H1 (cell line): ENCODE data around the gene TBC1D22A. TPM values are rescaled to one million over a fixed set of nuclear protein-coding genes. Genes with fewer than 3 reads are reported as not detected.

Source experiments
- ATF3 ChIP-seq: IDR thresholded peaks from 2 replicates; pipeline ENCODE4 v1.6.1; 2011; ENCODE audit warnings: low read depth, mild to moderate bottlenecking, low read length; ENCODE audit not compliant: insufficient read depth
- BACH1 ChIP-seq: IDR thresholded peaks from 2 replicates; pipeline ENCODE4 v1.6.1; 2012; ENCODE audit warnings: low read length, improper control_type of control experiment
- CBX5 ChIP-seq: fragments of 300-800, 300-1000 bp; sonication (generic); IDR thresholded peaks from 2 replicates; pipeline ENCODE4 v1.7.1; 2016; ENCODE audit warnings: antibody characterized with exemption, low read length, low read depth
- GABPA ChIP-seq: IDR thresholded peaks from 2 replicates; pipeline ENCODE4 v1.6.1; 2011; ENCODE audit warnings: mild to moderate bottlenecking, low read length, moderate library complexity, borderline replicate concordance; ENCODE audit not compliant: insufficient read depth
- GTF2F1 ChIP-seq: IDR thresholded peaks from 2 replicates; pipeline ENCODE4 v1.6.1; 2012; ENCODE audit warnings: low read depth, low read length, improper control_type of control experiment, borderline replicate concordance
- RAD21 ChIP-seq, 2 experiments: IDR thresholded peaks in 1 of 2; conservative IDR thresholded peaks in 1 of 2; 2 replicates each; pipeline ENCODE4 v1.6.1; 2011; ENCODE audit warnings: low read depth in 2 of 2, low read length in 2 of 2, improper control_type of control experiment in 1 of 2, inconsistent platforms in 1 of 2, mild to moderate bottlenecking in 1 of 2, moderate library complexity in 1 of 2
- SP4 ChIP-seq: IDR thresholded peaks from 2 replicates; pipeline ENCODE4 v1.6.1; 2012; ENCODE audit warnings: low read length, inconsistent platforms
- polyA plus RNA-seq, 7 experiments: library from polyadenylated mRNA; depleted of rRNA in 3 of 7; stranded (reverse) in 5 of 7; unstranded in 2 of 7; fragments of >200 nt in 5 of 7; fragments of 200-250 nt in 2 of 7; gene quantifications; 1 replicate in 5 of 7; 2 replicates in 1 of 7; 4 replicates in 1 of 7; pipeline versions ENCODE4 v1.2.1 to v1.2.3, GENCODE V29; 2011 to 2013; ENCODE audit warnings: missing spikeins in 2 of 7, mixed read lengths in 2 of 7
- total RNA-seq: library from RNA; stranded (reverse); fragmentation: NEBNext Ultra II Directional; extraction: Animal tissue kit (Norgen Biotek cat#: 25700); gene quantifications from 2 replicates; pipeline ENCODE4 v1.2.1, GENCODE V29; 2021

TBC1D22A gene
- total and polyA plus RNA-seq, 2 of the 8 experiments (the other 6 are each of a cell fraction or from before 2014, with no cell fraction given), result 11.9 to 18.4 TPM

- TF ChIP-seq RAD21 (IDR thresholded peaks at IDR 0.05 in 1 of 2, conservative IDR thresholded peaks at IDR 0.05 in 1 of 2; ENCODE audit: low read depth in 2 of 2, low read length in 2 of 2), result no peak
- TF ChIP-seq GTF2F1, result no peak
- TF ChIP-seq ATF3, result no peak
- TF ChIP-seq GABPA, result no peak
- no peak for TF ChIP-seq CBX5
- no peak for TF ChIP-seq SP4
- TF ChIP-seq BACH1, result no peak
Observed at GRCh38 chr22:47005506-47006408, 243.3 kb downstream of the TBC1D22A start (continued).
